ENCODE data around the gene RABGAP1L.
A peak's percentile ranks its signal among the peaks of the same experiment; 100 is the strongest.
"Not testable (repeated sequence)": the region's sequence is repeated elsewhere in the genome, so short reads cannot be mapped to it uniquely, and the experiment has no call there.

RABGAP1L gene

GRCh38 chr1:174818014-174818616 is 658.8 kb downstream of the RABGAP1L start:
- in situ Hi-C loops (cut with HindIII; ENCODE audit: low pct_ligation_motif_present, low pct_unique_long_range_greater_than_20kb, low sequenced_read_pairs), result no loop called here
- DNase-seq, result no peak

- in situ Hi-C loops (cut with HindIII; ENCODE audit: low pct_ligation_motif_present, low pct_unique_long_range_greater_than_20kb, low sequenced_read_pairs), result no loop called here
- DNase-seq, result peak; percentile 23
Measured at GRCh38 chr1:174818951-174819350, 659.6 kb downstream of the RABGAP1L start.

GRCh38 chr1:174819596-174819995 is 660.3 kb downstream of the RABGAP1L start:
- in situ Hi-C loops (cut with HindIII; ENCODE audit: low pct_ligation_motif_present, low pct_unique_long_range_greater_than_20kb, low sequenced_read_pairs), result no loop called here
- DNase-seq, result peak; percentile 33

GRCh38 chr1:174825127-174825526 is 665.8 kb downstream of the RABGAP1L start:
- in situ Hi-C loops (cut with HindIII; ENCODE audit: low pct_ligation_motif_present, low pct_unique_long_range_greater_than_20kb, low sequenced_read_pairs), result no loop called here
- no peak for DNase-seq

GRCh38 chr1:174825806-174826205 is 666.5 kb downstream of the RABGAP1L start:
- DNase-seq, result no peak
- in situ Hi-C loops (cut with HindIII; ENCODE audit: low pct_ligation_motif_present, low pct_unique_long_range_greater_than_20kb, low sequenced_read_pairs), result no loop called here

GRCh38 chr1:174828264-174828663 is 668.9 kb downstream of the RABGAP1L start:
- in situ Hi-C loops (cut with HindIII; ENCODE audit: low pct_ligation_motif_present, low pct_unique_long_range_greater_than_20kb, low sequenced_read_pairs), result no loop called here

GRCh38 chr1:174829990-174830389 is 670.7 kb downstream of the RABGAP1L start:
- in situ Hi-C loops (cut with HindIII; ENCODE audit: low pct_ligation_motif_present, low pct_unique_long_range_greater_than_20kb, low sequenced_read_pairs), result no loop called here
- no peak for DNase-seq

More at GRCh38 chr1:174828264-174828663, 668.9 kb downstream of the RABGAP1L start:
- no peak for DNase-seq

GRCh38 chr1:174836543-174836942 is 677.2 kb downstream of the RABGAP1L start:
- in situ Hi-C loops (cut with HindIII; ENCODE audit: low pct_ligation_motif_present, low pct_unique_long_range_greater_than_20kb, low sequenced_read_pairs), result no loop called here
- no peak for DNase-seq

GRCh38 chr1:174837386-174837785 is 678.1 kb downstream of the RABGAP1L start:
- in situ Hi-C loops (cut with HindIII; ENCODE audit: low pct_ligation_motif_present, low pct_unique_long_range_greater_than_20kb, low sequenced_read_pairs), result no loop called here
- DNase-seq, result no peak

- DNase-seq, result no peak
- in situ Hi-C loops (cut with HindIII; ENCODE audit: low pct_ligation_motif_present, low pct_unique_long_range_greater_than_20kb, low sequenced_read_pairs), result no loop called here
Measured at GRCh38 chr1:174839211-174839610, 679.9 kb downstream of the RABGAP1L start.

GRCh38 chr1:174841747-174842146 is 682.4 kb downstream of the RABGAP1L start:
- in situ Hi-C loops (cut with HindIII; ENCODE audit: low pct_ligation_motif_present, low pct_unique_long_range_greater_than_20kb, low sequenced_read_pairs), result no loop called here
- no peak for DNase-seq

- in situ Hi-C loops (cut with HindIII; ENCODE audit: low pct_ligation_motif_present, low pct_unique_long_range_greater_than_20kb, low sequenced_read_pairs), result not testable (repeated sequence)
- peak; percentile 62 for DNase-seq
Measured at GRCh38 chr1:174848593-174849560, 689.6 kb downstream of the RABGAP1L start.

GRCh38 chr1:174850726-174851125 is 691.4 kb downstream of the RABGAP1L start:
- DNase-seq, result no peak
- in situ Hi-C loops (cut with HindIII; ENCODE audit: low pct_ligation_motif_present, low pct_unique_long_range_greater_than_20kb, low sequenced_read_pairs), result no loop called here

GRCh38 chr1:174858301-174858700 is 699.0 kb downstream of the RABGAP1L start:
- in situ Hi-C loops (cut with HindIII; ENCODE audit: low pct_ligation_motif_present, low pct_unique_long_range_greater_than_20kb, low sequenced_read_pairs), result no loop called here
- no peak for DNase-seq

- in situ Hi-C loops (cut with HindIII; ENCODE audit: low pct_ligation_motif_present, low pct_unique_long_range_greater_than_20kb, low sequenced_read_pairs), result no loop called here
- DNase-seq, result no peak
Measured at GRCh38 chr1:174870319-174870718, 711.0 kb downstream of the RABGAP1L start.

GRCh38 chr1:174871886-174872285 is 712.6 kb downstream of the RABGAP1L start:
- in situ Hi-C loops (cut with HindIII; ENCODE audit: low pct_ligation_motif_present, low pct_unique_long_range_greater_than_20kb, low sequenced_read_pairs), result no loop called here
- DNase-seq, result no peak

- no peak for DNase-seq
- in situ Hi-C loops (cut with HindIII; ENCODE audit: low pct_ligation_motif_present, low pct_unique_long_range_greater_than_20kb, low sequenced_read_pairs), result no loop called here
Measured at GRCh38 chr1:174872615-174873058, 713.3 kb downstream of the RABGAP1L start.

- no peak for DNase-seq
- in situ Hi-C loops (cut with HindIII; ENCODE audit: low pct_ligation_motif_present, low pct_unique_long_range_greater_than_20kb, low sequenced_read_pairs), result no loop called here
Measured at GRCh38 chr1:174874331-174875053, 715.2 kb downstream of the RABGAP1L start.

GRCh38 chr1:174875306-174875705 is 716.0 kb downstream of the RABGAP1L start:
- in situ Hi-C loops (cut with HindIII; ENCODE audit: low pct_ligation_motif_present, low pct_unique_long_range_greater_than_20kb, low sequenced_read_pairs), result no loop called here
- DNase-seq, result no peak
